WI38 (cell line): ENCODE data around the gene AMER3.

Source experiments
- H3K4me3 ChIP-seq: 2 replicates; pipeline ENCODE4 v1.5.1; 2011; ENCODE audit warnings: low read depth, mild to moderate bottlenecking, control low read depth, low read length
- TF ChIP-seq, protein P1 (sequence below): IDR thresholded peaks from 2 replicates; pipeline ENCODE4 v1.5.1; 2012; ENCODE audit warnings: low read depth, mild to moderate bottlenecking, control low read depth, low read length

The AMER3 gene

DNA sequence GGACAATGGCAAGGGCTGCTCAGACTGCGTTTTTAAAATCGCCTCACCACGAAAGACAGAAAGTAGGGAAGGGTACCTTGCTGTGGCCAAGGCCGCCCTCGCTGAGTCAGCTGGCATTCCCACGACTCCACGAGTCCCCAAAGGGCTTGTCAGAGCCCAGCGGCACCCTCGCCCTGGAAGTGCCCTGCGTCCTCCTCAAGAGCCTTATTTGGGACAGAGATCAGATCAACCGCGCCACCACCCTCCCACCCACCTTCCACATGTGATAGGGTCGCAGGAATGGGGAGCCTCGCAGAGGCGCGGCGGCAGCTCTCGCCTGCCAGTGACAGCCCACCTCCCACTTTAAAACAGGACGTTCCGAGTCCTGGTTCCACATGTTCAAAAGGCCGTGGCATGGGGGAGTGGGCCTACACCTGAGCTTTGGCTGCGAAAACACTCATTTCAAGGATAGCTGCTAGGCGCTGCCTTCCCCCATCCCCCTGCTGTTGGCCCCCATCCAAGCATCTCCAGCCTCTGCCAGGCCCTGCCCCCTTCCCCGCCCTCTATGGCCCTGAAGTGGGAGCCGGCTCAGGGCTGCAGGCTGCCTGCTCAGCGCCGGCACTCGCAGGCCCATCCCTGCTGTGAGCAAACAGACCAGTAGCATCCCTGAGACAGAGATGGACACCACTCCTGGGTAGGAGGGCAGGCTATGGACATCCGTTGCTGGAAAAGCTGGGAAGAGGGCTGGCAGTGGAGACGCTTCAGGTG, 43.3 kb downstream of the AMER3 start:
- peak overlapping the region; percentile 70 for H3K4me3 ChIP-seq

DNA sequence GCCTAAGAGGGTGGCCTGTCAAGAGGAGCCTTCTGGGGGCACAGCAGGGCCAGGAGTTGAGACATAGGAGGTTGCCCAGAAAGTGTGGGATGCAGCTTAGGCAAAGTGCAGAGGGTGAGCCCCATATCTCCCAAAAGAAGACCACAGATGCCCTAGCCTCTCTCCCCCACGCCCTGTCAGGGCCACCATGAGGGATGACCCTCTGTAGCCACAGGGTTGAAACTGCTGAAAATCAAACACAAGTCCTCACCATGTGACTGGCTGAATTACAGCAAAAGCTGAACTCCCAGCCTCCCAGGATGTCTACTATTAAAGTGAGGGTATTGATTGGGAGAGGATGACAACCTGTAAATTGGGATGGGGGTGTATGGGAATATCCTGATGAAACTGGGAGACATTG, 44.0 kb downstream of the AMER3 start:
- no peak overlapping the region for H3K4me3 ChIP-seq
- TF ChIP-seq, protein P1, sequence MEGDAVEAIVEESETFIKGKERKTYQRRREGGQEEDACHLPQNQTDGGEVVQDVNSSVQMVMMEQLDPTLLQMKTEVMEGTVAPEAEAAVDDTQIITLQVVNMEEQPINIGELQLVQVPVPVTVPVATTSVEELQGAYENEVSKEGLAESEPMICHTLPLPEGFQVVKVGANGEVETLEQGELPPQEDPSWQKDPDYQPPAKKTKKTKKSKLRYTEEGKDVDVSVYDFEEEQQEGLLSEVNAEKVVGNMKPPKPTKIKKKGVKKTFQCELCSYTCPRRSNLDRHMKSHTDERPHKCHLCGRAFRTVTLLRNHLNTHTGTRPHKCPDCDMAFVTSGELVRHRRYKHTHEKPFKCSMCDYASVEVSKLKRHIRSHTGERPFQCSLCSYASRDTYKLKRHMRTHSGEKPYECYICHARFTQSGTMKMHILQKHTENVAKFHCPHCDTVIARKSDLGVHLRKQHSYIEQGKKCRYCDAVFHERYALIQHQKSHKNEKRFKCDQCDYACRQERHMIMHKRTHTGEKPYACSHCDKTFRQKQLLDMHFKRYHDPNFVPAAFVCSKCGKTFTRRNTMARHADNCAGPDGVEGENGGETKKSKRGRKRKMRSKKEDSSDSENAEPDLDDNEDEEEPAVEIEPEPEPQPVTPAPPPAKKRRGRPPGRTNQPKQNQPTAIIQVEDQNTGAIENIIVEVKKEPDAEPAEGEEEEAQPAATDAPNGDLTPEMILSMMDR, result no peak

More for the DNA sequence above, 43.3 kb downstream of the AMER3 start:
- TF ChIP-seq, protein P1, result no peak

DNA sequence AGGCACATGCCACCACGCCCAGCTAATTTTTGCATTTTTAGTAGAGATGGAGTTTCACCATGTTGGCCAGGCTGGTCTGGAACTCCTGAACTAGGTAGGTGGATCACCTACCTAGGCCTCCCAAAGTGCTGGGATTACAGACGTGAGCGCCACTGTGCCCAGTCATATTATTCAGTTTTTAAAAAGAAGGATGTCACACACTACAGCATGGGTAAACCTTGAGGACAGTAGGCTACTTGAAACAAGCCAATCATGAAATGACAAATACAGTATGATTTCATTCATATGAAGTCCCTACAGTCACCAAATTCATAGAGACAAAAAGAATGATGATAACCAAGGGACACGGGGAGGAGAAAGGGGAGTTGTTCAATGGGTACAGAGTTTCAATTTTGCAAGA, 50.3 kb downstream of the AMER3 start:
- TF ChIP-seq, protein P1, result no peak

DNA sequence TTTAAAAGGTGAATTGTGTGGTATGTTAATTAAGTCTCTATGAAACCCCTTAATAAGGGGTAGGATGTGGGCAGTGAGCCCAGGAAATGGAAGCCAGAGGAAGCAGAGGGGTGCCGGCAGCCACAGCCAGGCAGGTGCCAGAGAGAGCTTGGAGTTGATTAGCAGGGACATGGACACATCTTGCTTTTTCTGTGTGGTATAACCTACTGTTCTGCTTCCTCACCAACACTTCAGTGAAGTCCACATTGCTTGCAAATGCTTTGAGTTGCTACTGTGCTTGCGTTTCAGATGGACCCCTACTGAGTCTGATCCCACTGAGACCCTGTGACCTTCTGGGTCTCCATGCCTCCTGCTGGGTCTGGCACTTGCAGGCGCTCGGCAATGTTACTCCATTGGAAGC, 51.0 kb downstream of the AMER3 start:
- H3K4me3 ChIP-seq, result no peak overlapping the region
- TF ChIP-seq, protein P1, result no peak

More for the DNA sequence above, 50.3 kb downstream of the AMER3 start:
- no peak overlapping the region for H3K4me3 ChIP-seq

DNA sequence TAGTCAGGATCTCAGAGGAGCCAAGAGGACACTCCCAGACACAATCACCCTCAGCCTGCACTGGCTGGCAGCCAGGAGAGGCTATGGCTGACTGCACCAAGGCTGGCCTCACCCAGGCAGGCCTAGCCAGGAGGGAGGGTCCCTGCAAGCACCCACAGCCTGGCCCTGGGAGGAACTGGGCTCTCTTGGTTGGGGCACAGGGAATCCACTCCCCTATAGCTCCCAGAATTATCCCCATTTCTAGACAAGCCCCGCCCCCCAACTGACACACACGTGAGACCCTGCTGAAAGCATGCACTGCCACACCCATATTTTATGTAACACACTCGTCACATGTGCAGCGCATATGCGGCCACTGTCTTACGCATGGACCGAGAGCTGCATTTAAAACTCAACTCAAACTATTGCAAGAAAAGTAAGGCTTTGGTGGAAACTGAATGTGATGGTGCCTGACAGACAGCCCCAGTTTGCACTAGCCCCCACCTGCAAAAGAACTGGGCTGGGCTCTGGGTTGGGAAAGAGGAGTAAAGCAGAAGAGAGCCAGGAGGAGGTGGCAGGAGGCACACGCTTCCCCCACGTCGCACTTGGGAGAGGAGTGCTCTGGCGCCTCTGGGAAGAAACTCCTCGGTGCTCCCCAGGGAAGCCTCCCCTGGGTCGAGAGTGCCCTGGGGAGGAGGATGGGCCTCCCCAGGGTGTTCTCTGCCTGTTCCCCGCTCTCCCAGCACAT, 52.5 kb downstream of the AMER3 start:
- no peak overlapping the region for H3K4me3 ChIP-seq
- TF ChIP-seq, protein P1, result no peak

DNA sequence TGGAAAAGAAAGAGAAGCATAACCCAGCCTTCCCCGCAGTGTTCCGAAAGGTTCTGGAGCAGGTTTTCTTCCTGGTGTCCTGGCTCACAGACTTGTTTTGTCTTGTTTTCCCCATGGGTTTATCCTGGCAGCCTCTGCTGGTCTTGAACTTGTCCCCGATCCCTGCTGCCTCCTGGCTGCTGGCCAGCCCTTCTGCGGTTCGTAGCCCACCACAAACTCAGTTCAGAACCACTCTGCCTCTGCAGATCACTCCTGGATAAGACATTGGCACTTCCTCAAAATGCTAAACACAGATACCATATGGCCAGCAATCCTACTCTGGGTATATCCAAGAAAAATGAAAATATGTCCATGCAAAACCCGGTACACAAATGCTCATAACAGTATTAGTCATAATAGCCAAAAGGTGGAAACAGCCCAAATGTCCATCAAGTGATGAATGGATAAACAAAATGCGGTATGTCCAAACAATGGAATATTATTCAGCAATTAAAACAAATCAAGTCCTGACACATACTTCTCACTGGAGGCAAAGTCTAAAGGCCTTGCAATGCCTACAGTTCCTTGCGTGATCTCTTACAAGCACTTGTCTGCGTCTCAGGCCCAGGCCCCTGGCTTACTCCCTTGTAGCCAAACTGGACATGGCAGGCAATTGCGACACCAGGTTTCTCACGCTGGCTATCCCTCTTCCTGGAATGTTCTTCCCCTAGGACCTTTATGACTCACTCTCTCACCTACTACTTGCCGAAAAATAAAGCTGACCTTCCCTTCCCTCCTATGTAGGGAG, 53.3 kb downstream of the AMER3 start:
- TF ChIP-seq, protein P1, result no peak
- H3K4me3 ChIP-seq, result no peak overlapping the region
